ENCODE data around the gene MED12L.
A peak's percentile ranks its signal among the peaks of the same experiment; 100 is the strongest.

MED12L gene

DNA sequence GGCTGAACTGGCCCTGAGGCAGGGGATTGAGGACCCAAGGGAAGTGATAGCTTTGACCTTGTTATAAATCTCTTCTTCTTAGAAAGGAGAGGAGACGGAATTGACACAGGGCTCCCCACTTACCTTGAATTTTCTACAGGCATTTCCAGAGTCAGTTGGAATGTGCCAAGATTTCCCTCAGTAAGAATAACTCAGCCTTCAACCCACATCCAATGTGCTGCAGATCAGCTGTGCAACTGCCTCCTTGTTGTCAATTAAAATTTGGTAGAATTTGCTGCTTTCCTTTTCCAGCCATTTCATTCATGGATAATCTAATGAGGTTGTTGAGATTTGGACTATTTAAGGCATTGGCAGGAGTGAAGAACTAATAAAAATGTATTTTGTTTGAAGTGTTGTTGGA, 14.6 kb downstream of the MED12L start:
- H3K79me2 ChIP-seq (ENCODE audit: insufficient read depth, low read length) = peaks cover 100% of the 10 kb centered on the region
- H3K4me3 ChIP-seq (ENCODE audit: low read length, poor library complexity, severe bottlenecking) = no peak overlapping the region
- H3K9me2 ChIP-seq (replicated peaks; ENCODE audit: low read depth, low read length) = no peaks in the 10 kb centered on the region
- no peaks in the 10 kb centered on the region for H3F3A ChIP-seq (ENCODE audit: low read depth)
- H4K20me1 ChIP-seq (ENCODE audit: insufficient read depth, low read length, poor library complexity, severe bottlenecking) = peaks cover 76% of the 10 kb centered on the region
- H3K27me3 ChIP-seq (ENCODE audit: insufficient read depth, low read length, poor library complexity, severe bottlenecking) = no peaks in the 10 kb centered on the region
- H3K9me3 ChIP-seq (ENCODE audit: insufficient read depth, low read depth, low read length) = no peaks in the 10 kb centered on the region
- no peak overlapping the region for H2AFZ ChIP-seq (ENCODE audit: low read length)
- peak overlapping the region; percentile 29 for H3K4me2 ChIP-seq (ENCODE audit: low read depth, low read length, poor library complexity, severe bottlenecking)
- H3K4me1 ChIP-seq (ENCODE audit: insufficient read depth, low read length, poor library complexity, severe bottlenecking) = peaks cover 72% of the 10 kb centered on the region
- no peak for TF ChIP-seq EZH2phosphoT487 (IDR thresholded peaks at IDR 0.05; ENCODE audit: borderline replicate concordance)
- TF ChIP-seq, protein P1, sequence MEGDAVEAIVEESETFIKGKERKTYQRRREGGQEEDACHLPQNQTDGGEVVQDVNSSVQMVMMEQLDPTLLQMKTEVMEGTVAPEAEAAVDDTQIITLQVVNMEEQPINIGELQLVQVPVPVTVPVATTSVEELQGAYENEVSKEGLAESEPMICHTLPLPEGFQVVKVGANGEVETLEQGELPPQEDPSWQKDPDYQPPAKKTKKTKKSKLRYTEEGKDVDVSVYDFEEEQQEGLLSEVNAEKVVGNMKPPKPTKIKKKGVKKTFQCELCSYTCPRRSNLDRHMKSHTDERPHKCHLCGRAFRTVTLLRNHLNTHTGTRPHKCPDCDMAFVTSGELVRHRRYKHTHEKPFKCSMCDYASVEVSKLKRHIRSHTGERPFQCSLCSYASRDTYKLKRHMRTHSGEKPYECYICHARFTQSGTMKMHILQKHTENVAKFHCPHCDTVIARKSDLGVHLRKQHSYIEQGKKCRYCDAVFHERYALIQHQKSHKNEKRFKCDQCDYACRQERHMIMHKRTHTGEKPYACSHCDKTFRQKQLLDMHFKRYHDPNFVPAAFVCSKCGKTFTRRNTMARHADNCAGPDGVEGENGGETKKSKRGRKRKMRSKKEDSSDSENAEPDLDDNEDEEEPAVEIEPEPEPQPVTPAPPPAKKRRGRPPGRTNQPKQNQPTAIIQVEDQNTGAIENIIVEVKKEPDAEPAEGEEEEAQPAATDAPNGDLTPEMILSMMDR (conservative IDR thresholded peaks at IDR 0.05; ENCODE audit: low read length) = no peak
- peaks cover 5% of the 10 kb centered on the region; the same call in 1 of the 2 replicates for H3K36me3 ChIP-seq (ENCODE audit: insufficient read depth, low read length)
- no peak overlapping the region for H3K9ac ChIP-seq (ENCODE audit: low read depth, low read length, poor library complexity, severe bottlenecking)

- no peaks in the 10 kb centered on the region for H3K27me3 ChIP-seq (ENCODE audit: insufficient read depth, low read length, poor library complexity, severe bottlenecking)
- H3F3A ChIP-seq (ENCODE audit: low read depth) = no peaks in the 10 kb centered on the region
- peaks cover 71% of the 10 kb centered on the region for H4K20me1 ChIP-seq (ENCODE audit: insufficient read depth, low read length, poor library complexity, severe bottlenecking)
- H3K9me3 ChIP-seq (ENCODE audit: insufficient read depth, low read depth, low read length) = no peaks in the 10 kb centered on the region
- peaks cover 100% of the 10 kb centered on the region for H3K79me2 ChIP-seq (ENCODE audit: insufficient read depth, low read length)
- no peaks in the 10 kb centered on the region for H3K9me2 ChIP-seq (replicated peaks; ENCODE audit: low read depth, low read length)
- peak overlapping the region; percentile 56 for H3K4me2 ChIP-seq (ENCODE audit: low read depth, low read length, poor library complexity, severe bottlenecking)
- no peak for TF ChIP-seq EZH2phosphoT487 (IDR thresholded peaks at IDR 0.05; ENCODE audit: borderline replicate concordance)
- TF ChIP-seq, protein P1 (conservative IDR thresholded peaks at IDR 0.05; ENCODE audit: low read length) = no peak
- H3K4me3 ChIP-seq (ENCODE audit: low read length, poor library complexity, severe bottlenecking) = peak overlapping the region; percentile 21
- H2AFZ ChIP-seq (ENCODE audit: low read length) = no peak overlapping the region
- H3K9ac ChIP-seq (ENCODE audit: low read depth, low read length, poor library complexity, severe bottlenecking) = peak overlapping the region; percentile 38
- peaks cover 5% of the 10 kb centered on the region; the same call in 1 of the 2 replicates for H3K36me3 ChIP-seq (ENCODE audit: insufficient read depth, low read length)
- H3K4me1 ChIP-seq (ENCODE audit: insufficient read depth, low read length, poor library complexity, severe bottlenecking) = peaks cover 70% of the 10 kb centered on the region
These were observed 16.0 kb downstream of the MED12L start for GRCh38 chr3:151101270-151101969.

DNA sequence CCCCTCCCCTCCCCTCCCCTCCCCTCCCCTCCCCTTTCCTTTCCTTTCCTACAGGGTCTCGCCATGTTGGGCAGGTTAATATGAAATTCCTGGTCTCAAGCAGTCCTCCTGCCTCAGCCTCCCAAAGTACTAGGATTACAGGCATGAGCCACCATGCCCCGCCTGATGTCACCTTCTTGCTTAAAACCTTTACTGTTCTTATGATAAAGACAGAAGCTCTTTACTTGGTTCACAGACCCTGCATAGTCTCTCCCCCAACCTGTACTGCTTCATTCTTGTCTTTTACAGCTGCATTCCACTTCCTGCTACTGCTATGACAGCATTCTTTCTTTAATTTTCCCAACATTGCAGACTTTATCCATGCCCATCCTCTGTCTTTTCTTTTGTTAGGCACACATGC, 20.8 kb downstream of the MED12L start:
- Histone ChIP-seq H3K4me3 (ENCODE audit: low read length, poor library complexity, severe bottlenecking) (no peak overlapping the region), H3K4me1 (ENCODE audit: insufficient read depth, low read length, poor library complexity, severe bottlenecking) (peaks cover 71% of the 10 kb centered on the region), H3K79me2 (ENCODE audit: insufficient read depth, low read length) (peaks cover 100% of the 10 kb centered on the region), H2AFZ (ENCODE audit: low read length) (no peak overlapping the region), H3K9me2 (replicated peaks; ENCODE audit: low read depth, low read length) (no peaks in the 10 kb centered on the region), H3F3A (ENCODE audit: low read depth) (no peaks in the 10 kb centered on the region), H3K9me3 (ENCODE audit: insufficient read depth, low read depth, low read length) (no peaks in the 10 kb centered on the region), H3K9ac (ENCODE audit: low read depth, low read length, poor library complexity, severe bottlenecking) (no peak overlapping the region), H3K36me3 (ENCODE audit: insufficient read depth, low read length) (no peaks in the 10 kb centered on the region), H3K4me2 (ENCODE audit: low read depth, low read length, poor library complexity, severe bottlenecking) (no peak overlapping the region), H4K20me1 (ENCODE audit: insufficient read depth, low read length, poor library complexity, severe bottlenecking) (peaks cover 64% of the 10 kb centered on the region), H3K27me3 (ENCODE audit: insufficient read depth, low read length, poor library complexity, severe bottlenecking) (no peaks in the 10 kb centered on the region)
- TF ChIP-seq, protein P1 (conservative IDR thresholded peaks at IDR 0.05; ENCODE audit: low read length) = no peak
- no peak for TF ChIP-seq EZH2phosphoT487 (IDR thresholded peaks at IDR 0.05; ENCODE audit: borderline replicate concordance)

Data from Loucy (cell line).